ENCODE data around the gene ZNF101.

Gene ZNF101

GRCh38 chr19:19651076-19651475 is 17.6 kb upstream of the ZNF101 start:
- no peak overlapping the region for H3K27ac ChIP-seq
- TF ChIP-seq CTCF (conservative IDR thresholded peaks at IDR 0.05) = no peak

GRCh38 chr19:19652482-19653295 is 15.9 kb upstream of the ZNF101 start:
- TF ChIP-seq CTCF (conservative IDR thresholded peaks at IDR 0.05) = no peak
- no peak overlapping the region for H3K27ac ChIP-seq

DNA sequence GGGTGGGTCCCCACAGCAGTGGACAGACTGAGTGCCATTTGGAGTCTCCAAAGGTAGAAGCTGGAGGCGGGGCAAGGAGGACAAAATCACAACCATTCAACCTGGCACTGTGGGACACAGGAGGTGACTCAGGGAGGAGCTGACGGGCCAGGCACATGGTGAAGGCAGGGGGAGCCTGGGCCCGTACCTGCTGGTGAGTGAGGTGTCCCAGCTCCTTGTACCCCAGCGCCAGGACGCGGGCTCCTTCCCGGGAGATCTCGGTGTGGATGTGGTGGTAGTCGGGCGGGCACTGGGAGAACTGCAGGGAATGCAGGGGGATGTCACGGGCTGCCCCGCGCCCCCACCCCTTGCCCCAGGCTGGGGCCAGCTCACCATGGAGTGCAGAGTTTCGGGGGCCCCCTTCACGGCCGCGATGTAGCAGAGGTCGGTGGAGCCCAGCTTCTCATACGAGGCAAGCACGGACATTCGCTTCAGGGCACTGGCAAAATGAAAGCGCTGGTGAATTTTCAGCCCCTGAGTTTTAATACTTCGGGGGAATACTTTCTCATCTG is 15.0 kb upstream of the ZNF101 start:
- no peak overlapping the region for H3K27ac ChIP-seq
- TF ChIP-seq CTCF (conservative IDR thresholded peaks at IDR 0.05) = no peak

DNA sequence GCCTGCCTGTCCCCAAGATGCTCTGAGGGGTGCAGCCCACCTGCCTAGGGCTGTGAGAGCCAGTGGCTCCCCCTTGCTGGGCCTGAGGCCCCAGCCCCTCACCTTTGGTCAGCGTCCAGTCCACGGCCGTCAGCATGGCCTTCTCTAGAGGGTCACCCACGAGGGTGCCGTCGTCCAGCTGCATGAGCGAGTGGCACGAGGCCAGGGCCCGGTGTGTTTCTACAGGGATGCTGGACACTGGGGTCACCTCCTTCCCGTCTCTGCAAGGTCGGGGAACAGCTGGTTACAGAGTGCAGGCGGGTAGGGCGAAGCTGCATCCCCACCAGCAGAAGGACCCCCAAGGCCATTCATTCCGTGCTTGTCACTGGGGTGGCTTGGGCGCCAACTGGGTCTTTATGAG is 14.2 kb upstream of the ZNF101 start:
- TF ChIP-seq CTCF (conservative IDR thresholded peaks at IDR 0.05) = no peak
- no peak overlapping the region for H3K27ac ChIP-seq

- no peak for TF ChIP-seq CTCF (conservative IDR thresholded peaks at IDR 0.05)
Measured at GRCh38 chr19:19655051-19655594, 13.5 kb upstream of the ZNF101 start.

GRCh38 chr19:19655641-19656343 is 12.8 kb upstream of the ZNF101 start:
- H3K27ac ChIP-seq = no peak overlapping the region
- no peak for TF ChIP-seq CTCF (conservative IDR thresholded peaks at IDR 0.05)

More at GRCh38 chr19:19655051-19655594, 13.5 kb upstream of the ZNF101 start:
- H3K27ac ChIP-seq = no peak overlapping the region

Measured in VCaP (cell line).